ENCODE data around the gene PIK3R5.

- TF ChIP-seq CTCF (IDR thresholded peaks at IDR 0.05): no peak
- TF ChIP-seq POLR2A (IDR thresholded peaks at IDR 0.05): no peak
Measured at GRCh38 chr17:8938933-8939332, 26.6 kb downstream of the PIK3R5 start.

Data from lower leg skin (tissue), 3 donors.